ENCODE measurements around the gene SEC14L6.

The SEC14L6 gene

DNA sequence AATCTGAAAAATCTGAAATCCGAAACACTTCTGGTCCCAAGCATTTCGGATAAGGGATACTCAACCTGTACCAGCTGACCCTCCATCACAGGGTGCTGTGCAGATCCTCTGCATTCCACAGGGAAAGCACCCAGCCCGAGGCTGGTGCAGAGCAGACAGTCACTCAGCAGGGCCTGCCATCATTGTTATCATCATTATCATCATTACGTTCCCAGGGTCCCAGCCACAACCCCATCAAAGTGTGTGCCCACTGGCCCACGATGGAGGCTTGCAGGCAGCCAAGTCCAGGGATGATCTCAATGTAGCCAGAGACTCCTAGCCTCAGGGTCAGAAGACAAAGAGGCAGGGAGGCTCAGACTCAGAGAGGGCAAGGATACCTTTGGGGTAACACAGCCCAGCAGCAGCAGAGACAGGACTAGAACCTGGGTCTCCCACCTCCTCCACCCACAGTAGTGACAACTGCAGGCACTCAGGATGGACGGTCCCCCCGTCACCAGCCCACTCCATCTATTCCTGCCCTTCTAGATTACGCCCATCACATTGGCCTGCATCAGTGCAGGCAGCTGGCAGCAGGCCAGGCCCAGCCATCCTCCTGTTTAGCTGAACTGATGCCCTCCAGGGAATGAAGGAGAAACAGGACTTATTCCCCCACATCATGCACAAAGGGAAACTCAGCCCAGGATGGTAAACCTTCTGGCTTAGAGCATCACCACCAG lies 17.7 kb upstream of the SEC14L6 start:
- Histone ChIP-seq H3K9me3 (ENCODE audit: control insufficient read depth, insufficient read depth, low read length) (no peaks in the 10 kb centered on the region), H3K4me3 (ENCODE audit: low read length) (no peak overlapping the region), H3K27ac (ENCODE audit: low read depth, low read length) (no peak overlapping the region), H3K27me3 (ENCODE audit: control insufficient read depth, low read length) (0 out of 2 replicates have a peak, but pooled peaks cover 3% of the 10 kb centered on the region), H3K4me1 (ENCODE audit: control insufficient read depth, low read length) (no peaks in the 10 kb centered on the region), H3F3A (ENCODE audit: control insufficient read depth, insufficient read depth) (no peaks in the 10 kb centered on the region), H3K36me3 (ENCODE audit: control insufficient read depth, low read length) (no peaks in the 10 kb centered on the region), H3K79me2 (ENCODE audit: control insufficient read depth, low read length) (no peaks in the 10 kb centered on the region), H4K20me1 (ENCODE audit: control insufficient read depth, insufficient read depth, low read depth, low read length) (no peaks in the 10 kb centered on the region), H3K4me2 (ENCODE audit: low read length) (no peak overlapping the region), H3K9me2 (replicated peaks; ENCODE audit: control insufficient read depth, low read length) (no peaks in the 10 kb centered on the region)
- TF ChIP-seq, protein P1, sequence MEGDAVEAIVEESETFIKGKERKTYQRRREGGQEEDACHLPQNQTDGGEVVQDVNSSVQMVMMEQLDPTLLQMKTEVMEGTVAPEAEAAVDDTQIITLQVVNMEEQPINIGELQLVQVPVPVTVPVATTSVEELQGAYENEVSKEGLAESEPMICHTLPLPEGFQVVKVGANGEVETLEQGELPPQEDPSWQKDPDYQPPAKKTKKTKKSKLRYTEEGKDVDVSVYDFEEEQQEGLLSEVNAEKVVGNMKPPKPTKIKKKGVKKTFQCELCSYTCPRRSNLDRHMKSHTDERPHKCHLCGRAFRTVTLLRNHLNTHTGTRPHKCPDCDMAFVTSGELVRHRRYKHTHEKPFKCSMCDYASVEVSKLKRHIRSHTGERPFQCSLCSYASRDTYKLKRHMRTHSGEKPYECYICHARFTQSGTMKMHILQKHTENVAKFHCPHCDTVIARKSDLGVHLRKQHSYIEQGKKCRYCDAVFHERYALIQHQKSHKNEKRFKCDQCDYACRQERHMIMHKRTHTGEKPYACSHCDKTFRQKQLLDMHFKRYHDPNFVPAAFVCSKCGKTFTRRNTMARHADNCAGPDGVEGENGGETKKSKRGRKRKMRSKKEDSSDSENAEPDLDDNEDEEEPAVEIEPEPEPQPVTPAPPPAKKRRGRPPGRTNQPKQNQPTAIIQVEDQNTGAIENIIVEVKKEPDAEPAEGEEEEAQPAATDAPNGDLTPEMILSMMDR (IDR thresholded peaks at IDR 0.05; ENCODE audit: low read depth, low read length, poor library complexity, severe bottlenecking) = no peak
- no peak for TF ChIP-seq EZH2phosphoT487 (IDR thresholded peaks at IDR 0.05; ENCODE audit: borderline replicate concordance, low read length)

DNA sequence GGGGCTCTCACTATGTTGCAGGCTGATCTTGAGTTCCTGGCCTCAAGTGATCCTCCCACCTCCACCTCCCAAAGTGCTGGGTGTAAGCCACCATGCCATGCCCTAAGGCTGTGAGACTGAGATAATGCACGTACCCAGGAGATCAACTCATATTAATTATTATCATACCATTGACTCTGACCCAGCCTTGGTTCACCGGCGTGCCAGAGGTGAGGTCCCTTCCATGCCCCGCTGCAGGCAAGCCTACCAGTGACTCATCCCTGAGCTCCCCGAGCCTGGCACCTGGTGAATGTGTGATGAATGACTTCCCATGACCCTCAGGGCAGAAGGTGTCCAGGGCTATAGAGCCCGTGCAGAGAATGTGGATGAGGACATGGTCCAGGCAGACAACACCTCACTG lies 15.8 kb upstream of the SEC14L6 start:
- H3K4me2 ChIP-seq (ENCODE audit: low read length) = no peak overlapping the region
- no peaks in the 10 kb centered on the region for H3F3A ChIP-seq (ENCODE audit: control insufficient read depth, insufficient read depth)
- no peaks in the 10 kb centered on the region for H3K4me1 ChIP-seq (ENCODE audit: control insufficient read depth, low read length)
- no peaks in the 10 kb centered on the region for H3K27me3 ChIP-seq (ENCODE audit: control insufficient read depth, low read length)
- no peak overlapping the region for H3K27ac ChIP-seq (ENCODE audit: low read depth, low read length)
- no peaks in the 10 kb centered on the region for H3K79me2 ChIP-seq (ENCODE audit: control insufficient read depth, low read length)
- TF ChIP-seq, protein P1 (IDR thresholded peaks at IDR 0.05; ENCODE audit: low read depth, low read length, poor library complexity, severe bottlenecking) = no peak
- no peak for TF ChIP-seq EZH2phosphoT487 (IDR thresholded peaks at IDR 0.05; ENCODE audit: borderline replicate concordance, low read length)
- no peaks in the 10 kb centered on the region for H3K9me2 ChIP-seq (replicated peaks; ENCODE audit: control insufficient read depth, low read length)
- no peaks in the 10 kb centered on the region for H3K36me3 ChIP-seq (ENCODE audit: control insufficient read depth, low read length)
- no peaks in the 10 kb centered on the region for H3K9me3 ChIP-seq (ENCODE audit: control insufficient read depth, insufficient read depth, low read length)
- H3K4me3 ChIP-seq (ENCODE audit: low read length) = no peak overlapping the region
- no peaks in the 10 kb centered on the region for H4K20me1 ChIP-seq (ENCODE audit: control insufficient read depth, insufficient read depth, low read depth, low read length)

DNA sequence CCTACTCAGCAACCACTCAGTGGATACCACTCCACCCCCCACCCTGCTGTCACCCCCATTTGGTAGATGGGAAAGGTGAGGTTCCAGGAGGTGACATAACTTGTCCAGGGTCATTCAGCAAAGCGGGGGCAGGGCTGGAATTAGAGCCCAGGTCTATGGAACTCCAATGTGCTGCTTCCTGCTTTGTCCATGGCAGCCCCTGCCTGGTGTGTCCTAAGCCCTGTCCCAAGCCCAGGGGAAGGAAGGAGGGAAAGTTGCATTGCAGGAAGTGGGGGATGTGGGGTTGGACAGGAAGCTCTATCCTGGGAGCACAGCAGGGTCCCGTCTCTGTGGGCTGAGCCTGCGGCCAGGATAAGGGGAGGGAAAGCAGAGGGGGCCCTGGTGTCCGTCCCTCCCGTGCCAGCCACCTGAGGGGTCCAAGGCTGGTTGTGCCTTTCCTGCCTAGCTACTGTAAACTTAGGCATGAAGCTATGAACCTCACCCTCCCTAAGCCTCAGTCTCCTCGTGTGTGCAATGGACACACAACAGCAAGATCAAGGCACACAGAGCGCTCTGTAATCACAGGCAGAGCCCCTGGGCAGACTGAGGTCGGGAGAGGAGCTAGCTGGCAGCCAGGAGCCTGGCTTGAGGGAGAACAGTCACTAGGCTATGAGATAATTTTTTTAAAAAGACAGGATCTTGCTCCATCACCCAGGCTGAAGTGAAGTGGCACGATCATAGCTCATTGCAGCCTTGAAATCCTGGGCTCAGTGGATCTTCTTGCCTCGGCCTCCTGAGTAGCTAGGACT lies 15.1 kb upstream of the SEC14L6 start:
- TF ChIP-seq, protein P1 (IDR thresholded peaks at IDR 0.05; ENCODE audit: low read depth, low read length, poor library complexity, severe bottlenecking) = no peak
- TF ChIP-seq EZH2phosphoT487 (IDR thresholded peaks at IDR 0.05; ENCODE audit: borderline replicate concordance, low read length) = no peak

More for the DNA sequence above, 15.1 kb upstream of the SEC14L6 start:
- H3K4me1 ChIP-seq (ENCODE audit: control insufficient read depth, low read length) = no peaks in the 10 kb centered on the region
- no peak overlapping the region for H3K27ac ChIP-seq (ENCODE audit: low read depth, low read length)
- H3K27me3 ChIP-seq (ENCODE audit: control insufficient read depth, low read length) = no peaks in the 10 kb centered on the region
- no peaks in the 10 kb centered on the region for H3K79me2 ChIP-seq (ENCODE audit: control insufficient read depth, low read length)
- H3K36me3 ChIP-seq (ENCODE audit: control insufficient read depth, low read length) = no peaks in the 10 kb centered on the region
- no peak overlapping the region for H3K4me3 ChIP-seq (ENCODE audit: low read length)
- no peak overlapping the region for H3K4me2 ChIP-seq (ENCODE audit: low read length)
- no peaks in the 10 kb centered on the region for H4K20me1 ChIP-seq (ENCODE audit: control insufficient read depth, insufficient read depth, low read depth, low read length)
- H3F3A ChIP-seq (ENCODE audit: control insufficient read depth, insufficient read depth) = no peaks in the 10 kb centered on the region
- no peaks in the 10 kb centered on the region for H3K9me2 ChIP-seq (replicated peaks; ENCODE audit: control insufficient read depth, low read length)
- H3K9me3 ChIP-seq (ENCODE audit: control insufficient read depth, insufficient read depth, low read length) = no peaks in the 10 kb centered on the region

All from DOHH2 (cell line).